Measurements from ENCODE around the gene RASSF1.

The RASSF1 gene

GRCh38 chr3:50324351-50325112 lies 16.1 kb downstream of the RASSF1 start:
- ChIA-PET CTCF (interaction anchor here (0.7 to 11.6 kb wide), 26 partner anchors 10 to 202 kb away, joined by 3 to 105 read pairs (median 6); partner anchors contain the start of genes GNAT1, HYAL1, HYAL3 and IFRD2), POLR2A (no interaction called here)
- Histone ChIP-seq H3K36me3 (ENCODE audit: control insufficient read depth in 4 of 4, insufficient read depth in 4 of 4, low read length in 3 of 4) (peaks cover 3 to 18% (median 14%) of the 10 kb centered on the region in 4 experiments), H3K4me1 (ENCODE audit: control extremely low read depth in 1 of 4, control insufficient read depth in 4 of 4, insufficient read depth in 4 of 4, low read length in 3 of 4) (peaks cover 0 to 75% (median 56%) of the 10 kb centered on the region in 4 experiments), H3K9me3 (ENCODE audit: control extremely low read depth in 1 of 5, control insufficient read depth in 4 of 5, insufficient read depth in 2 of 5, low read depth in 1 of 5, low read length in 4 of 5) (no peaks in the 10 kb centered on the region), H3K4me3 (ENCODE audit: control insufficient read depth in 1 of 7, extremely low read depth in 1 of 7, insufficient read depth in 4 of 7, low read depth in 2 of 7, low read length in 6 of 7) (no peak overlapping the region), H3K27me3 (replicated peaks in 2 of 5; ENCODE audit: control insufficient read depth in 4 of 5, insufficient read depth in 5 of 5, low read length in 4 of 5) (no peaks in the 10 kb centered on the region), H3K27ac (ENCODE audit: insufficient read depth in 1 of 2, low read depth in 1 of 2, low read length in 2 of 2, poor library complexity in 1 of 2, severe bottlenecking in 2 of 2) (no peak overlapping the region)
- 67% methylated on average over 2 of the region's 4 CpGs for WGBS (ENCODE audit: insufficient coverage)
- DNase-seq, result peak; percentile 72 to 81 (median 80)

- no peaks in the 10 kb centered on the region for H3K9me3 ChIP-seq (ENCODE audit: control extremely low read depth in 1 of 5, control insufficient read depth in 4 of 5, insufficient read depth in 2 of 5, low read depth in 1 of 5, low read length in 4 of 5)
- H3K36me3 ChIP-seq (ENCODE audit: control insufficient read depth in 4 of 4, insufficient read depth in 4 of 4, low read length in 3 of 4), result peaks cover 0 to 23% (median 12%) of the 10 kb centered on the region in 4 experiments
- 35% methylated on average over 4 of the region's 5 CpGs for WGBS (ENCODE audit: insufficient coverage)
- CTCF ChIA-PET, result interaction anchor here (0.7 to 11.6 kb wide), 24 partner anchors 9 to 201 kb away, joined by 3 to 105 read pairs (median 6); partner anchors contain the start of genes GNAT1, HYAL1, HYAL3 and IFRD2
- no peak for DNase-seq
- H3K27ac ChIP-seq (ENCODE audit: insufficient read depth in 1 of 2, low read depth in 1 of 2, low read length in 2 of 2, poor library complexity in 1 of 2, severe bottlenecking in 2 of 2), result no peak overlapping the region
- H3K27me3 ChIP-seq (replicated peaks in 2 of 5; ENCODE audit: control insufficient read depth in 4 of 5, insufficient read depth in 5 of 5, low read length in 4 of 5), result no peaks in the 10 kb centered on the region
- POLR2A ChIA-PET, result interaction anchor here (1.6 kb wide), 1 partner anchor 14 kb away, joined by 3 read pairs; no protein-coding TSS in a partner anchor
- H3K4me1 ChIP-seq (ENCODE audit: control extremely low read depth in 1 of 4, control insufficient read depth in 4 of 4, insufficient read depth in 4 of 4, low read length in 3 of 4), result peaks cover 0 to 81% (median 63%) of the 10 kb centered on the region in 4 experiments
- H3K4me3 ChIP-seq (ENCODE audit: control insufficient read depth in 1 of 7, extremely low read depth in 1 of 7, insufficient read depth in 4 of 7, low read depth in 2 of 7, low read length in 6 of 7), result no peak overlapping the region
These were observed 16.9 kb downstream of the RASSF1 start for GRCh38 chr3:50323614-50324199.

- Histone ChIP-seq H3K9me3 (ENCODE audit: control extremely low read depth in 1 of 5, control insufficient read depth in 4 of 5, insufficient read depth in 2 of 5, low read depth in 1 of 5, low read length in 4 of 5) (no peaks in the 10 kb centered on the region), H3K4me1 (ENCODE audit: control extremely low read depth in 1 of 4, control insufficient read depth in 4 of 4, insufficient read depth in 4 of 4, low read length in 3 of 4) (peaks cover 0 to 81% (median 62%) of the 10 kb centered on the region in 4 experiments), H3K4me3 (ENCODE audit: control insufficient read depth in 1 of 7, extremely low read depth in 1 of 7, insufficient read depth in 4 of 7, low read depth in 2 of 7, low read length in 6 of 7) (peak overlapping the region in 1 of 7 experiments; percentile 19), H3K27me3 (replicated peaks in 2 of 5; ENCODE audit: control insufficient read depth in 4 of 5, insufficient read depth in 5 of 5, low read length in 4 of 5) (no peaks in the 10 kb centered on the region), H3K36me3 (ENCODE audit: control insufficient read depth in 4 of 4, insufficient read depth in 4 of 4, low read length in 3 of 4) (peaks cover 0 to 28% (median 12%) of the 10 kb centered on the region in 4 experiments), H3K27ac (ENCODE audit: insufficient read depth in 1 of 2, low read depth in 1 of 2, low read length in 2 of 2, poor library complexity in 1 of 2, severe bottlenecking in 2 of 2) (no peak overlapping the region)
- ChIA-PET CTCF (interaction anchor here (0.5 to 11.6 kb wide), 15 partner anchors 9 to 131 kb away, joined by 3 to 105 read pairs (median 10); partner anchors contain the start of genes GNAT1, HYAL1, HYAL3 and NAA80), POLR2A (interaction anchor here (1.6 kb wide), 1 partner anchor 14 kb away, joined by 3 read pairs; no protein-coding TSS in a partner anchor)
- 83% methylated on average over 2 of the region's 4 CpGs for WGBS (ENCODE audit: insufficient coverage)
- DNase-seq, result peak in 1 of 3 donors; percentile 42
These were observed 17.5 kb downstream of the RASSF1 start for GRCh38 chr3:50323092-50323600.

- Histone ChIP-seq H3K27me3 (replicated peaks in 2 of 5; ENCODE audit: control insufficient read depth in 4 of 5, insufficient read depth in 5 of 5, low read length in 4 of 5) (no peaks in the 10 kb centered on the region), H3K9me3 (ENCODE audit: control extremely low read depth in 1 of 5, control insufficient read depth in 4 of 5, insufficient read depth in 2 of 5, low read depth in 1 of 5, low read length in 4 of 5) (no peaks in the 10 kb centered on the region), H3K36me3 (ENCODE audit: control insufficient read depth in 4 of 4, insufficient read depth in 4 of 4, low read length in 3 of 4) (peaks cover 0 to 33% (median 15%) of the 10 kb centered on the region in 4 experiments), H3K4me3 (ENCODE audit: control insufficient read depth in 1 of 7, extremely low read depth in 1 of 7, insufficient read depth in 4 of 7, low read depth in 2 of 7, low read length in 6 of 7) (peak within 1 kb of the TSS; percentile 69 to 88 (median 82)), H3K27ac (ENCODE audit: insufficient read depth in 1 of 2, low read depth in 1 of 2, low read length in 2 of 2, poor library complexity in 1 of 2, severe bottlenecking in 2 of 2) (peak within 1 kb of the TSS; percentile 98 to 99), H3K4me1 (ENCODE audit: control extremely low read depth in 1 of 4, control insufficient read depth in 4 of 4, insufficient read depth in 4 of 4, low read length in 3 of 4) (peaks cover 2 to 85% (median 65%) of the 10 kb centered on the region in 4 experiments)
- POLR2A ChIA-PET, result interaction anchor here (1.6 kb wide), 1 partner anchor 15 kb away, joined by 3 read pairs; no protein-coding TSS in a partner anchor
- WGBS (ENCODE audit: insufficient coverage), result 80% methylated on average over 20 of the region's 31 CpGs
- no peak for DNase-seq
- CTCF ChIA-PET, result interaction anchor here (0.5 to 11.6 kb wide), 10 partner anchors 12 to 131 kb away, joined by 3 to 105 read pairs (median 8); partner anchors contain the start of genes GNAT1, HYAL1, HYAL3 and NAA80
These were observed 18.1 kb downstream of the RASSF1 start, which contains the start of gene HYAL2 for GRCh38 chr3:50322386-50323091. Gene HYAL2 (minus strand): TSS chr3:50322745. CDS start chr3:50320489, 2,256 bp downstream.

- H3K36me3 ChIP-seq (ENCODE audit: control insufficient read depth in 4 of 4, insufficient read depth in 4 of 4, low read length in 3 of 4), result peaks cover 0 to 38% (median 17%) of the 10 kb centered on the region in 4 experiments
- H3K4me1 ChIP-seq (ENCODE audit: control extremely low read depth in 1 of 4, control insufficient read depth in 4 of 4, insufficient read depth in 4 of 4, low read length in 3 of 4), result peaks cover 2 to 83% (median 60%) of the 10 kb centered on the region in 4 experiments
- H3K27ac ChIP-seq (ENCODE audit: insufficient read depth in 1 of 2, low read depth in 1 of 2, low read length in 2 of 2, poor library complexity in 1 of 2, severe bottlenecking in 2 of 2), result peak overlapping the region in 1 of 2 experiments; percentile 99
- H3K9me3 ChIP-seq (ENCODE audit: control extremely low read depth in 1 of 5, control insufficient read depth in 4 of 5, insufficient read depth in 2 of 5, low read depth in 1 of 5, low read length in 4 of 5), result no peaks in the 10 kb centered on the region
- H3K4me3 ChIP-seq (ENCODE audit: control insufficient read depth in 1 of 7, extremely low read depth in 1 of 7, insufficient read depth in 4 of 7, low read depth in 2 of 7, low read length in 6 of 7), result peak overlapping the region in 6 of 7 experiments; percentile 19 to 88 (median 84)
- ChIA-PET POLR2A (interaction anchor here (0.6 kb wide), 1 partner anchor 31 kb away, joined by 3 read pairs; no protein-coding TSS in a partner anchor), CTCF (interaction anchor here (1.5 to 11.6 kb wide), 5 partner anchors 14 to 130 kb away, joined by 5 to 105 read pairs (median 11); partner anchors contain the start of genes GNAT1, HYAL1, HYAL3 and LSMEM2)
- 36% methylated on average over 14 of the region's 14 CpGs for WGBS (ENCODE audit: insufficient coverage)
- DNase-seq, result no peak
- H3K27me3 ChIP-seq (replicated peaks in 2 of 5; ENCODE audit: control insufficient read depth in 4 of 5, insufficient read depth in 5 of 5, low read length in 4 of 5), result no peaks in the 10 kb centered on the region
These were observed 18.6 kb downstream of the RASSF1 start for GRCh38 chr3:50322115-50322385.

Data from common myeloid progenitor, CD34-positive (primary cell).